ENCODE measurements around the gene TMOD3. TPM values are rescaled to one million over a fixed set of nuclear protein-coding genes. Genes with fewer than 3 reads are reported as not detected.

The TMOD3 gene
- total and polyA plus RNA-seq, 2 of the 4 experiments (the other 2 are of a cell fraction) = 10.7 to 22.0 TPM

- ChIA-PET CTCF (interaction anchor here (1.3 kb wide), 1 partner anchor 16 kb away, joined by 3 read pairs; no protein-coding TSS in a partner anchor), POLR2A (ENCODE audit: unreplicated experiment) (interaction anchor here (0.6 kb wide), 1 partner anchor 439 kb away, joined by 3 read pairs; no protein-coding TSS in a partner anchor)
- Histone ChIP-seq H3K9ac (ENCODE audit: low read depth, low read length) (no peak overlapping the region), H2AFZ (replicated peaks; ENCODE audit: low read length, poor library complexity) (no peak overlapping the region), H3K9me3 (ENCODE audit: control insufficient read depth, insufficient read depth, low read length) (no peaks in the 10 kb centered on the region), H2AK5ac (ENCODE audit: low read depth, low read length) (no peak overlapping the region), H2BK5ac (ENCODE audit: low read depth, low read length, poor library complexity, severe bottlenecking) (no peak overlapping the region), H4K5ac (ENCODE audit: low read depth, low read length) (no peak overlapping the region), H3K14ac (replicated peaks; ENCODE audit: low read depth, low read length) (no peak overlapping the region), H3K36me3 (ENCODE audit: control insufficient read depth, insufficient read depth, low read length) (peaks cover 21% of the 10 kb centered on the region), H3K27ac (ENCODE audit: insufficient read depth, low read length) (no peak overlapping the region), H4K8ac (ENCODE audit: low read depth in 2 of 2, low read length in 2 of 2) (no peak overlapping the region), H3K4me1 (ENCODE audit: control insufficient read depth, insufficient read depth, low read length) (peaks cover 12% of the 10 kb centered on the region), H3K4me3 (ENCODE audit: insufficient read depth, low read depth, low read length) (no peak overlapping the region), H2BK15ac (ENCODE audit: low read depth, low read length) (no peak overlapping the region), H2BK20ac (ENCODE audit: low read depth, low read length) (no peak overlapping the region), H3K9me1 (ENCODE audit: insufficient read depth, low read length) (peaks cover 9% of the 10 kb centered on the region), H3K23ac (ENCODE audit: low read depth, low read length) (no peak overlapping the region), H3K56ac (ENCODE audit: extremely low read depth, insufficient read depth, low read length) (no peak overlapping the region), H3K4ac (ENCODE audit: low read depth, low read length) (no peak overlapping the region), H3K4me2 (ENCODE audit: low read depth, low read length) (no peak overlapping the region), H4K20me1 (ENCODE audit: insufficient read depth, low read length) (peaks cover 18% of the 10 kb centered on the region), H2AK9ac (replicated peaks; ENCODE audit: low read depth, low read length, poor library complexity) (no peak overlapping the region), H4K91ac (ENCODE audit: insufficient read depth, low read depth, low read length) (no peak overlapping the region), H3K27me3 (ENCODE audit: control insufficient read depth, insufficient read depth, low read length) (no peaks in the 10 kb centered on the region), H3K18ac (ENCODE audit: low read depth, low read length) (no peak overlapping the region), H2BK120ac (ENCODE audit: low read depth, low read length) (no peak overlapping the region), H3K79me1 (ENCODE audit: low read depth in 1 of 2, low read length in 2 of 2) (peaks cover 4 to 37% of the 10 kb centered on the region in 2 experiments)
- WGBS, 2 experiments (ENCODE audit: extremely low coverage in 2 of 2, insufficient read length in 1 of 2) = no CpG with 5 or more reads among the region's 3 CpGs
- ATAC-seq (ENCODE audit: low read depth) (no peak; the same call in 1 of the 2 replicates), DNase-seq (no peak)
- intact Hi-C loops (cut with micrococcal nuclease) (no loop called here), in situ Hi-C loops (cut with MboI; ENCODE audit: low sequenced_read_pairs) (loop anchor here (25.0 kb wide), 1 partner anchor 267 kb away; no protein-coding TSS in a partner anchor), dilution Hi-C loops (cut with HindIII; ENCODE audit: low sequenced_read_pairs, unreplicated experiment) (no loop called here)
- no TSS peak for BruUV-seq (replicated peaks)
- TF ChIP-seq USF2 (IDR thresholded peaks at IDR 0.05; ENCODE audit: low read depth, low read length) (no peak), MXI1 (IDR thresholded peaks at IDR 0.05; ENCODE audit: borderline replicate concordance, low read depth, low read length) (no peak), FOS (IDR thresholded peaks at IDR 0.05; ENCODE audit: low read depth, low read length) (no peak)
Observed at GRCh38 chr15:51904421-51904820, 75.0 kb downstream of the TMOD3 start.

Measured in IMR-90 (cell line).